HL-60 (cell line): ENCODE measurements around the gene EIF4E2.

Experiments
- DNase-seq, 2 experiments: peaks; one replicate each; pipeline ENCODE4 v3.0.0-alpha.2; 2010 to 2020; ENCODE audit warnings: low read depth in 1 of 2, low spot score in 1 of 2
- H3K27ac ChIP-seq: fragments of 250-450 bp; sonication (Bioruptor Pico); replicated peaks from 2 replicates; pipeline ENCODE4 v1.5.1; 2020; ENCODE audit warnings: mild to moderate bottlenecking, moderate library complexity
- H3K27me3 ChIP-seq: fragments of 250-450 bp; sonication (Bioruptor Pico); 2 replicates; pipeline ENCODE4 v1.5.1; 2021; ENCODE audit warnings: mild to moderate bottlenecking, moderate library complexity; ENCODE audit not compliant: insufficient read depth, poor library complexity, severe bottlenecking
- H3K4me3 ChIP-seq: replicated peaks from 2 replicates; pipeline ENCODE4 v1.5.1; 2011; ENCODE audit warnings: mild to moderate bottlenecking, control low read depth, low read length; ENCODE audit not compliant: insufficient read depth
- CTCF ChIP-seq: IDR thresholded peaks from one replicate; pipeline ENCODE4 v1.5.1; 2011; ENCODE audit warnings: low read length, control low read depth, inconsistent platforms; ENCODE audit not compliant: insufficient read depth
- GABPA ChIP-seq: IDR thresholded peaks from 2 replicates; pipeline ENCODE4 v1.6.1; 2012; ENCODE audit warnings: low read depth
- POLR2AphosphoS5 ChIP-seq: IDR thresholded peaks from 2 replicates; pipeline ENCODE4 v1.6.1; 2012; ENCODE audit warnings: low read depth
- REST ChIP-seq: IDR thresholded peaks from 2 replicates; pipeline ENCODE4 v1.6.1; 2012; ENCODE audit warnings: low read depth; ENCODE audit not compliant: insufficient replicate concordance
- SPI1 ChIP-seq: IDR thresholded peaks from 2 replicates; pipeline ENCODE4 v1.6.1; 2012; ENCODE audit warnings: low read depth, mild to moderate bottlenecking, borderline replicate concordance

The EIF4E2 gene

GRCh38 chr2:232542715-232543467 is 7.6 kb upstream of the EIF4E2 start:
- H3K27me3 ChIP-seq = no peaks in the 10 kb centered on the region
- H3K27ac ChIP-seq = no peak overlapping the region
- no peak overlapping the region for H3K4me3 ChIP-seq
- no peak for DNase-seq
- peak; percentile 45; the same call in 1 of the 2 replicates for TF ChIP-seq POLR2AphosphoS5
- no peak for TF ChIP-seq SPI1

GRCh38 chr2:232543491-232543890 is 7.0 kb upstream of the EIF4E2 start:
- Histone ChIP-seq H3K4me3 (no peak overlapping the region), H3K27ac (no peak overlapping the region), H3K27me3 (no peaks in the 10 kb centered on the region)
- TF ChIP-seq CTCF (no peak), SPI1 (no peak), GABPA (no peak), POLR2AphosphoS5 (no peak), REST (no peak)
- DNase-seq = no peak

- Histone ChIP-seq H3K4me3 (no peak overlapping the region), H3K27me3 (no peaks in the 10 kb centered on the region), H3K27ac (no peak overlapping the region)
- no peak for DNase-seq
- TF ChIP-seq POLR2AphosphoS5 = 0 out of 2 replicates have a peak, but pooled peaks have one; percentile 5
- no peak for TF ChIP-seq GABPA
Observed at GRCh38 chr2:232543928-232544631, 6.4 kb upstream of the EIF4E2 start.

- TF ChIP-seq REST (no peak), POLR2AphosphoS5 (0 out of 2 replicates have a peak, but pooled peaks have one; percentile 10), SPI1 (no peak)
- DNase-seq = no peak
- no peak overlapping the region for H3K27ac ChIP-seq
- H3K4me3 ChIP-seq = no peak overlapping the region
- H3K27me3 ChIP-seq = no peaks in the 10 kb centered on the region
Observed at GRCh38 chr2:232544674-232545073, 5.8 kb upstream of the EIF4E2 start.

GRCh38 chr2:232545511-232546375 is 4.7 kb upstream of the EIF4E2 start:
- Histone ChIP-seq H3K27ac (no peak overlapping the region), H3K27me3 (no peaks in the 10 kb centered on the region), H3K4me3 (no peak overlapping the region)
- no peak for DNase-seq
- TF ChIP-seq REST = no peak
- TF ChIP-seq CTCF = no peak
- no peak for TF ChIP-seq GABPA
- TF ChIP-seq POLR2AphosphoS5 = no peak
- no peak for TF ChIP-seq SPI1
